SK-N-MC (cell line): ENCODE results near the gene DHRS4.
A peak's percentile ranks its signal among the peaks of the same experiment; 100 is the strongest.

Source experiments
- EZH2 ChIP-seq: fragments of 200-600 bp; sonication (generic); IDR thresholded peaks from one replicate; pipeline ENCODE4 v1.6.1; 2017; ENCODE audit warnings: antibody characterized with exemption
- POLR2AphosphoS5 ChIP-seq: IDR thresholded peaks from 2 replicates; pipeline ENCODE4 v1.6.1; 2012; ENCODE audit warnings: mild to moderate bottlenecking, low read depth, low read length, borderline replicate concordance

DNA sequence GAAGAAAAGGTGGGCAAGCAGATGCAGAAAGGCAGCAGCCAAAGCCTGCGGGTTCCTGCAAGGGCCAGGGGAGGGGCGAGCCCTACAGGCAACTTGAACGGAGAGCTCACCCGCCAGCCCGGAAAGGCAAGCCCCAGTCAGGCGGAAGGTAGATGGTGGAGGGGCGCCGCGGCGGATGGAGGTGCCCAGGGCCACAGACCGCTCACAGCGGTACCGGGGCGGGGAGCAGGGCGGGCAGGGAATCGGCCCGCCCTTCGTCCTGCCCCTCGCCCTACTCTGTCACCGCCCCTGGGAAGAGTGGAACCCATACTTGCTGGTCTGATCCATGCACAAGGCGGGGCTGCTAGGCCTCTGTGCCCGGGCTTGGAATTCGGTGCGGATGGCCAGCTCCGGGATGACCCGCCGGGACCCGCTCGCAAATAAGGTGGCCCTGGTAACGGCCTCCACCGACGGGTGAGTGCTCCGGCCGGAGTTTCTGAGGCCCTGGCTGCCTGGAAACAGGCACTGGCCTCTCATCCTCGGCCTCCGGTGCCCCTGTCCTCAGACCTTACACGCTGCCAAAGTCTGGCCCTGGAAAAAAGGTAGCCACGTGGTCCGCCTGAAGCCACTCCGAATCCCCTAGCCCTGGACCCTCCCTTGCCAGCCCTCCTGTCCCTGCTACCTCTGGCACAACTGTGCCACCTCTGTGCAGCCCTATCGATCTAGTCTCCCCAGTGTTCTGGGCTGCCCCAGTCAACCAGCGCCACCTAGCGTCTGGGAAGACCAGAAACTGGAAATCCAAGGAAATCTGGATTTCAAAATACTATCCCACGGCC lies at the start of gene DHRS4:
- TF ChIP-seq POLR2AphosphoS5 (peak; percentile 72), EZH2 (no peak)
